ENCODE data around the gene VAV2. TPM values are rescaled to one million over a fixed set of nuclear protein-coding genes. Genes with fewer than 3 reads are reported as not detected.

Gene VAV2
- total and polyA plus RNA-seq, 4 donors = 4.9 to 26.4 (median 17.0) TPM

DNA sequence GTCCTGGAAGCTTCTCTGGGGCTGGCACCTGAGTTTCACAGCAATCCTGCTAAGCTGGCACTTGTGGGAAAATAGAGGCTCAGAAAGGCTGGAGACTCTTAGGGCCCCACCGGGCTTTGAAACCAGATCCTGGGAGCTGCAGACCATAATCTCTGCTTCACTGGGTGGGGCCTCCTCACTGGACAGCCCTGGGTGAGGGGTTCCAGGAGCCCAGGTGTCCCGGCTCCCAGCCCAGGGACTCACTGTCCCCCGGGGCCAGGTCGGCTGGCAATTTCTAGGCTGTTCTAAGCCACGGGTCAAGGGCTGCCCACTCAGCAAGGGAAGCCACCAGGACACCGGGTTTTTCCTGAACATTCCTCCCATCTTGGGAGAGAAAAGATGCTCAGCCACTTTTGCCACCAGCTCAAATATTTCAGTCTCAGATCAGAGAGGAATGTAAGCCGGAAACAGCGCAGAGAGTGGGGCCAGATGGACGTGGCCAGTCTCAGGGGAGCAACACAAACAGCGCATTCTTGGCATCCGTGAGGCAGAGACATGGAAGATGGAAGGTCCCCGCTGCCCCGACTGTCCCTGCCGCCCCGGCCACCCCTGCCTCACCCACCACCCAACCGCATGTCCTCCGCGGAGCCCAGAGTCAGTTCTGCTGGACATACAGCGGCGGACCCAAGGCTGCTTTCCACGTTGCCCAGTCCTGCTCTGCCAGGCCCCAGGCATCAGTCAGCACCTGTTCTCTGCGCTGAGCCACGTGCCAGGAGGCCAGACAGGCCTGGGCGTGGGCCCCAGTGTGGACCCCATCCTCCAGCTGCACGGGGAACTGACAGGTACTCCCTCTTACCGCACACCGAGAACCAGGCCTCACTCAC is 72.6 kb downstream of the VAV2 start (continued):
- TF ChIP-seq, protein P1, sequence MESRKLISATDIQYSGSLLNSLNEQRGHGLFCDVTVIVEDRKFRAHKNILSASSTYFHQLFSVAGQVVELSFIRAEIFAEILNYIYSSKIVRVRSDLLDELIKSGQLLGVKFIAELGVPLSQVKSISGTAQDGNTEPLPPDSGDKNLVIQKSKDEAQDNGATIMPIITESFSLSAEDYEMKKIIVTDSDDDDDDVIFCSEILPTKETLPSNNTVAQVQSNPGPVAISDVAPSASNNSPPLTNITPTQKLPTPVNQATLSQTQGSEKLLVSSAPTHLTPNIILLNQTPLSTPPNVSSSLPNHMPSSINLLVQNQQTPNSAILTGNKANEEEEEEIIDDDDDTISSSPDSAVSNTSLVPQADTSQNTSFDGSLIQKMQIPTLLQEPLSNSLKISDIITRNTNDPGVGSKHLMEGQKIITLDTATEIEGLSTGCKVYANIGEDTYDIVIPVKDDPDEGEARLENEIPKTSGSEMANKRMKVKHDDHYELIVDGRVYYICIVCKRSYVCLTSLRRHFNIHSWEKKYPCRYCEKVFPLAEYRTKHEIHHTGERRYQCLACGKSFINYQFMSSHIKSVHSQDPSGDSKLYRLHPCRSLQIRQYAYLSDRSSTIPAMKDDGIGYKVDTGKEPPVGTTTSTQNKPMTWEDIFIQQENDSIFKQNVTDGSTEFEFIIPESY (IDR thresholded peaks at IDR 0.05) = no peak

DNA sequence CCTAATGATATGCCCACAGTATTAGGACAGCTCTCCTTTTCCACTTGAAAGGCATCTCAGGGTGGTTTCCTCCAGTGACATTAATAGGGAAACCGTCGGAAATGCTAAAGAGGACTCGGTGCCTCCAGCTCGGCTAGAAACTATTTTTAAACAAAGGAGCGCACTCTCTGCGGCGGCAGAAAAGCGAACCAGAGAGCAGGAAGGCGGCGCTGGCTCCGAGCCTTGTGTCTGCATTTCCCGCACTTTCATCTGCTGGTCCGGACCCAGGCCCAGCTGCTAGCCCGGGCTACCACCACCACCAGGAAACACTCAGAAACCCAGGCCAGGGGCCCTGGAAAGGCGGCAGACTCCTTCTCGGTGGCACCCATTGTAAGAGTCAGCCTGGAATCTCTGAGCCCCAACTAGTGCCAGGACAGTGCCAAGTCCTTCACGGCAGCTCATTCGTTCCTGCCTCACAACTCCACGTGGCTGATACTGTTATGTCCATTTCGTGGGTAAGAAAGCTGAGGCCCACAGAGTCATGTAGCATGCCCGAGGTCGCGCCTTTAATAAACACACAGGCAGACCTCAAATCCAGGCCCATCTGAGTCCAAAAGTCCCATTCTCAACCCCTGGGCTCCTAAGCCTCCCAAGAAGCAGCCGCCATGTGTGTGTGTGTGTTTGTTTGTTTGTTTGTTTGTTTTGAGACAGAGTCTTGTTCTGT is 73.9 kb downstream of the VAV2 start:
- TF ChIP-seq EGR1 (IDR thresholded peaks at IDR 0.05; ENCODE audit: low read depth in 2 of 2) = no peak
- TF ChIP-seq RXRA (IDR thresholded peaks at IDR 0.05) = no peak
- no peak for TF ChIP-seq HNF4G (IDR thresholded peaks at IDR 0.05)
- TF ChIP-seq YY1 (IDR thresholded peaks at IDR 0.05) = no peak
- no peak for TF ChIP-seq RAD21 (IDR thresholded peaks at IDR 0.05)
- no peak for TF ChIP-seq FOXA2 (IDR thresholded peaks at IDR 0.05)
- TF ChIP-seq, protein P2, sequence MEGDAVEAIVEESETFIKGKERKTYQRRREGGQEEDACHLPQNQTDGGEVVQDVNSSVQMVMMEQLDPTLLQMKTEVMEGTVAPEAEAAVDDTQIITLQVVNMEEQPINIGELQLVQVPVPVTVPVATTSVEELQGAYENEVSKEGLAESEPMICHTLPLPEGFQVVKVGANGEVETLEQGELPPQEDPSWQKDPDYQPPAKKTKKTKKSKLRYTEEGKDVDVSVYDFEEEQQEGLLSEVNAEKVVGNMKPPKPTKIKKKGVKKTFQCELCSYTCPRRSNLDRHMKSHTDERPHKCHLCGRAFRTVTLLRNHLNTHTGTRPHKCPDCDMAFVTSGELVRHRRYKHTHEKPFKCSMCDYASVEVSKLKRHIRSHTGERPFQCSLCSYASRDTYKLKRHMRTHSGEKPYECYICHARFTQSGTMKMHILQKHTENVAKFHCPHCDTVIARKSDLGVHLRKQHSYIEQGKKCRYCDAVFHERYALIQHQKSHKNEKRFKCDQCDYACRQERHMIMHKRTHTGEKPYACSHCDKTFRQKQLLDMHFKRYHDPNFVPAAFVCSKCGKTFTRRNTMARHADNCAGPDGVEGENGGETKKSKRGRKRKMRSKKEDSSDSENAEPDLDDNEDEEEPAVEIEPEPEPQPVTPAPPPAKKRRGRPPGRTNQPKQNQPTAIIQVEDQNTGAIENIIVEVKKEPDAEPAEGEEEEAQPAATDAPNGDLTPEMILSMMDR (IDR thresholded peaks at IDR 0.05; ENCODE audit: low read depth, low read length, missing input control) = no peak
- no peak for TF ChIP-seq HNF4A (conservative IDR thresholded peaks at IDR 0.05)
- no peak for TF ChIP-seq JUND (IDR thresholded peaks at IDR 0.05)
- TF ChIP-seq, protein P3, sequence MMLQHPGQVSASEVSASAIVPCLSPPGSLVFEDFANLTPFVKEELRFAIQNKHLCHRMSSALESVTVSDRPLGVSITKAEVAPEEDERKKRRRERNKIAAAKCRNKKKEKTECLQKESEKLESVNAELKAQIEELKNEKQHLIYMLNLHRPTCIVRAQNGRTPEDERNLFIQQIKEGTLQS (IDR thresholded peaks at IDR 0.05) = no peak
- TF ChIP-seq TAF1 (conservative IDR thresholded peaks at IDR 0.05) = no peak
- TF ChIP-seq, protein P4, sequence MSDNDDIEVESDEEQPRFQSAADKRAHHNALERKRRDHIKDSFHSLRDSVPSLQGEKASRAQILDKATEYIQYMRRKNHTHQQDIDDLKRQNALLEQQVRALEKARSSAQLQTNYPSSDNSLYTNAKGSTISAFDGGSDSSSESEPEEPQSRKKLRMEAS (IDR thresholded peaks at IDR 0.05) = no peak
- TF ChIP-seq, protein P5, sequence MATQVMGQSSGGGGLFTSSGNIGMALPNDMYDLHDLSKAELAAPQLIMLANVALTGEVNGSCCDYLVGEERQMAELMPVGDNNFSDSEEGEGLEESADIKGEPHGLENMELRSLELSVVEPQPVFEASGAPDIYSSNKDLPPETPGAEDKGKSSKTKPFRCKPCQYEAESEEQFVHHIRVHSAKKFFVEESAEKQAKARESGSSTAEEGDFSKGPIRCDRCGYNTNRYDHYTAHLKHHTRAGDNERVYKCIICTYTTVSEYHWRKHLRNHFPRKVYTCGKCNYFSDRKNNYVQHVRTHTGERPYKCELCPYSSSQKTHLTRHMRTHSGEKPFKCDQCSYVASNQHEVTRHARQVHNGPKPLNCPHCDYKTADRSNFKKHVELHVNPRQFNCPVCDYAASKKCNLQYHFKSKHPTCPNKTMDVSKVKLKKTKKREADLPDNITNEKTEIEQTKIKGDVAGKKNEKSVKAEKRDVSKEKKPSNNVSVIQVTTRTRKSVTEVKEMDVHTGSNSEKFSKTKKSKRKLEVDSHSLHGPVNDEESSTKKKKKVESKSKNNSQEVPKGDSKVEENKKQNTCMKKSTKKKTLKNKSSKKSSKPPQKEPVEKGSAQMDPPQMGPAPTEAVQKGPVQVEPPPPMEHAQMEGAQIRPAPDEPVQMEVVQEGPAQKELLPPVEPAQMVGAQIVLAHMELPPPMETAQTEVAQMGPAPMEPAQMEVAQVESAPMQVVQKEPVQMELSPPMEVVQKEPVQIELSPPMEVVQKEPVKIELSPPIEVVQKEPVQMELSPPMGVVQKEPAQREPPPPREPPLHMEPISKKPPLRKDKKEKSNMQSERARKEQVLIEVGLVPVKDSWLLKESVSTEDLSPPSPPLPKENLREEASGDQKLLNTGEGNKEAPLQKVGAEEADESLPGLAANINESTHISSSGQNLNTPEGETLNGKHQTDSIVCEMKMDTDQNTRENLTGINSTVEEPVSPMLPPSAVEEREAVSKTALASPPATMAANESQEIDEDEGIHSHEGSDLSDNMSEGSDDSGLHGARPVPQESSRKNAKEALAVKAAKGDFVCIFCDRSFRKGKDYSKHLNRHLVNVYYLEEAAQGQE (IDR thresholded peaks at IDR 0.05) = no peak
- TF ChIP-seq FOXA1 (IDR thresholded peaks at IDR 0.05) = no peak
- TF ChIP-seq SP1 (IDR thresholded peaks at IDR 0.05) = no peak
- TF ChIP-seq NR2F2 (IDR thresholded peaks at IDR 0.05) = no peak
- TF ChIP-seq GABPA (IDR thresholded peaks at IDR 0.05 in 1 of 2, conservative IDR thresholded peaks at IDR 0.05 in 1 of 2) = no peak
- TF ChIP-seq, protein P1 (IDR thresholded peaks at IDR 0.05) = no peak
- Histone ChIP-seq H3K36me3 (ENCODE audit: control insufficient read depth in 4 of 4, insufficient read depth in 3 of 4, low read depth in 1 of 4, low read length in 3 of 4) (peaks cover 0 to 3% (median 0%) of the 10 kb centered on the region in 4 donors), H3K9ac (ENCODE audit: low read depth in 1 of 2, low read length in 2 of 2) (no peak overlapping the region), H3K27me3 (ENCODE audit: control insufficient read depth in 4 of 4, insufficient read depth in 4 of 4, low read length in 3 of 4) (no peaks in the 10 kb centered on the region), H3K9me3 (ENCODE audit: control insufficient read depth in 4 of 4, low read length in 3 of 4) (no peaks in the 10 kb centered on the region), H3K4me1 (ENCODE audit: control insufficient read depth in 4 of 4, insufficient read depth in 4 of 4, low read length in 3 of 4) (peaks cover 4 to 35% (median 23%) of the 10 kb centered on the region in 4 donors), H3K4me3 (ENCODE audit: low read depth in 1 of 3, low read length in 3 of 3) (no peak overlapping the region), H3K27ac (ENCODE audit: low read depth in 1 of 2, low read length in 2 of 2) (no peak overlapping the region)
- WGBS = 79% methylated on average over 24 of the region's 24 CpGs
- no peak for DNase-seq (ENCODE audit: low spot score)
